BLaER1 (cell line): ENCODE results near the gene PHLPP2.

Experiments
- H3K27ac ChIP-seq: shearing (Covaris generic); formaldehyde crosslinking; 2 replicates; pipeline ENCODE4 v1.8.1; 2022
- H3K27me3 ChIP-seq: shearing (Covaris generic); formaldehyde crosslinking; 2 replicates; pipeline ENCODE4 v1.8.1; 2022
- H3K36me3 ChIP-seq: shearing (Covaris generic); formaldehyde crosslinking; 2 replicates; pipeline ENCODE4 v1.8.1; 2022
- H3K4me1 ChIP-seq: shearing (Covaris generic); formaldehyde crosslinking; 2 replicates; pipeline ENCODE4 v1.8.1; 2022
- H3K4me2 ChIP-seq: shearing (Covaris generic); formaldehyde crosslinking; 2 replicates; pipeline ENCODE4 v1.8.1; 2022
- H3K4me3 ChIP-seq: shearing (Covaris generic); formaldehyde crosslinking; 2 replicates; pipeline ENCODE4 v1.8.1; 2022
- H3K9ac ChIP-seq: shearing (Covaris generic); formaldehyde crosslinking; 2 replicates; pipeline ENCODE4 v1.8.1; 2022
- H3K9me3 ChIP-seq: shearing (Covaris generic); formaldehyde crosslinking; 2 replicates; pipeline ENCODE4 v1.8.1; 2022
- H4K20me1 ChIP-seq: shearing (Covaris generic); formaldehyde crosslinking; 2 replicates; pipeline ENCODE4 v1.8.1; 2022
- Cebpa-rat ChIP-seq: shearing (Covaris generic); IDR thresholded peaks from 2 replicates; pipeline ENCODE4 v1.8.1; 2022

Gene PHLPP2

DNA sequence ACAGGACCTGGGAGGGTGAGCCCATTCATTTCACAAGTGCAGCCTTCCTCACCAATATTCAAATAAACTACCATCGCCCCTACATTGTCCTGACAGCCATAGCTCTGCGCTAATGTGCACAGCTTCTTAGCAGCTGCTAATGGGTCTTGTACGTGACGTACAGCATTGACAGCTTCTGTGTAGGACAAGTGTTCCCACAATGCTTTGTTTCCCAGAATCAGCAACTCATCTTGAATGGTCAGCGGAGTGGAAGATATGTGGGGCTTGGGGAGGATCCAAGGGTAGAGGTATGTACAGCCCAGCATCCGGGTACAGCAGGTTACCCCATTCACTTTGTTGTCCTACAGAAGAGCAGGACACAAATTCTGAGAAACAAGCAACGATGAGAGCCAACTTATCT is 74.8 kb downstream of the PHLPP2 start:
- no peak for TF ChIP-seq Cebpa-rat
- H3K36me3 ChIP-seq, result peaks cover 57% of the 10 kb centered on the region

DNA sequence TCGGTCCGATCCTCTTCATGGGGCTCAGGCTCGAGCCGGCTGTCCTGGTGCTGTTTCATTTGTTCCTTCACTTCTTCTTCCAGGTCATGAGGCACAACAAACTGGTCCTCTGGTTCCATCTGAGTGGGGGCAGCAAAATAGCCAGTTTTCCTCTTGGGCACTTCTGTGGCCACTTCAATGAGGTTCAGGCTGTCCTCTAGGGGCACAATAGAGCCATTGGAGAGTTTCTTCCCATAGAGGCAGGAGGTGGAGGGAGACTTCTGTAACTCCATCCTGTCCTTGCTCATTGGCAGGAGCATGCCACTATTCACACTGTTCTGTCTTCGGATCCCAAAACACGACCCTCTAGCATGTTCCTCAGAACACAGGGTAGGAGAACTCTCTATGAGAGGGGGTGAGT is 75.6 kb downstream of the PHLPP2 start:
- Histone ChIP-seq H3K9me3 (no peaks in the 10 kb centered on the region), H4K20me1 (no peaks in the 10 kb centered on the region), H3K27me3 (no peaks in the 10 kb centered on the region; the same call in 1 of the 2 replicates), H3K4me3 (no peak overlapping the region), H3K27ac (no peak overlapping the region), H3K4me1 (no peaks in the 10 kb centered on the region), H3K9ac (no peak overlapping the region), H3K4me2 (no peak overlapping the region), H3K36me3 (peaks cover 49% of the 10 kb centered on the region)
- no peak for TF ChIP-seq Cebpa-rat

More for the DNA sequence above, 74.8 kb downstream of the PHLPP2 start:
- Histone ChIP-seq H4K20me1 (no peaks in the 10 kb centered on the region), H3K9me3 (no peaks in the 10 kb centered on the region), H3K27me3 (no peaks in the 10 kb centered on the region; the same call in 1 of the 2 replicates), H3K4me1 (no peaks in the 10 kb centered on the region), H3K4me2 (no peak overlapping the region), H3K27ac (no peak overlapping the region), H3K9ac (no peak overlapping the region), H3K4me3 (no peak overlapping the region)

DNA sequence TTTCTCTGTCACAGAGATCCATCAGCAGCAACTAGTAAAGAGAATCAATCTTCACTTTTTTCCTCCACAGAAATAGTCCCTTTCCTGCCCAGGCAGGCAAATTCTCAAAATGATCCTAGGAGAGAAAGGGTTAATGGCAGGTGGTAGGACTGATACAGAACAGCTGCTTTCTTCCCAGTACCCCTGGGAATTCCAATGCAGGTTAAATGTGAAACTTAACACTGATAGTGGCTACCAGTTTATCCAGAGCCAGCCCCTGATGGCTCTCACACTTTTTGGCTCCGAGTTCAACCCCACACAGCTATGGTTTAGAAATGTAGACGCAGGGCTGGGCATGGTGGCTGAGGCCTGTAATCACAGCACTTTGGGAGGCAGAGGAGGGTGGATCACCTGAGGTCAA is 76.3 kb downstream of the PHLPP2 start:
- Histone ChIP-seq H3K36me3 (peaks cover 45% of the 10 kb centered on the region), H3K4me3 (no peak overlapping the region), H3K9ac (no peak overlapping the region), H3K9me3 (no peaks in the 10 kb centered on the region), H3K27me3 (no peaks in the 10 kb centered on the region; the same call in 1 of the 2 replicates), H3K27ac (no peak overlapping the region), H3K4me2 (no peak overlapping the region), H4K20me1 (no peaks in the 10 kb centered on the region), H3K4me1 (no peaks in the 10 kb centered on the region)
- no peak for TF ChIP-seq Cebpa-rat

DNA sequence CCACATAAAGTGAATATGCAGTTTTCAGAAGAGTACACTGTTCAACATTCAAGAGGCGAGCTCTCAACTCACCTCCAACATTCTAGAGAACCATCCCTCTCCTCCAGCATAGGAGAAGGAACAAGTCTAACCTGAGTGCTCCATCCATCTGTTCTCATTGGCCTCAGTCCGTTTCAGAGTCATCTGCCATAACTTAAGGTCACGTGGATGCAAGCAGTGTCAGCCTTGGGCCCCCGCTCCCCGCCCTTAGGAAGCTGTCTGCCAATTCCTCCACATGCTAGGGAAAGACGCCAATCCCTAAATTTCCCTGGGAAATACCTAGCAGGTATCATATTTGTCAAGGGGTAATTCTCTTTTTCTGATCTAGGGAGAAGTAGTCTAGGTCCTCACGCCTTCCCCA is 77.1 kb downstream of the PHLPP2 start:
- peaks cover 37% of the 10 kb centered on the region for H3K36me3 ChIP-seq
- TF ChIP-seq Cebpa-rat, result no peak
- no peak overlapping the region for H3K27ac ChIP-seq
- H3K27me3 ChIP-seq, result no peaks in the 10 kb centered on the region
- no peak overlapping the region for H3K4me3 ChIP-seq
- H3K4me2 ChIP-seq, result no peak overlapping the region
- H3K9ac ChIP-seq, result no peak overlapping the region
- no peaks in the 10 kb centered on the region for H3K9me3 ChIP-seq
- no peaks in the 10 kb centered on the region for H3K4me1 ChIP-seq
- no peaks in the 10 kb centered on the region for H4K20me1 ChIP-seq

DNA sequence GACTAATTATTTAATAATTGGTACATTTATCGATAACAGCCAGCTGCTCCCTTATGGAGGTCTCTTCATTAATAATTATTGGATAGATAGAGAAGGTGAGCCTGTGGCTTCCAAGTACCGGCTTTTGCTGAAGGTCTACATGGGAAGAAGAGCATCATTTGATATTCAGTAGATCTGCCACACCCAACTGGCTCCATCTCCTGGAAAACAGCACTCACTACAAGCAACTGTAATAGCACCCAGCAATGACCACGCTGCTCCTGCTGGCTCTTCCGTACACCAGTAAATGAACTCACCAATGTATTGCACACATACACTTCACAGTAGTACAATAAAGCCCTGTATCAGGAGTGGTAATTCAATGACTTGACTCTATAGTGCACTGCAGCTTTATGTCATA is 79.1 kb downstream of the PHLPP2 start:
- H3K36me3 ChIP-seq, result peaks cover 30% of the 10 kb centered on the region
- no peak for TF ChIP-seq Cebpa-rat
- no peak overlapping the region for H3K27ac ChIP-seq
- H3K9me3 ChIP-seq, result no peaks in the 10 kb centered on the region
- no peaks in the 10 kb centered on the region for H3K27me3 ChIP-seq
- H3K4me3 ChIP-seq, result no peak overlapping the region
- H3K4me2 ChIP-seq, result no peak overlapping the region
- no peak overlapping the region for H3K9ac ChIP-seq
- H4K20me1 ChIP-seq, result no peaks in the 10 kb centered on the region
- H3K4me1 ChIP-seq, result no peaks in the 10 kb centered on the region

DNA sequence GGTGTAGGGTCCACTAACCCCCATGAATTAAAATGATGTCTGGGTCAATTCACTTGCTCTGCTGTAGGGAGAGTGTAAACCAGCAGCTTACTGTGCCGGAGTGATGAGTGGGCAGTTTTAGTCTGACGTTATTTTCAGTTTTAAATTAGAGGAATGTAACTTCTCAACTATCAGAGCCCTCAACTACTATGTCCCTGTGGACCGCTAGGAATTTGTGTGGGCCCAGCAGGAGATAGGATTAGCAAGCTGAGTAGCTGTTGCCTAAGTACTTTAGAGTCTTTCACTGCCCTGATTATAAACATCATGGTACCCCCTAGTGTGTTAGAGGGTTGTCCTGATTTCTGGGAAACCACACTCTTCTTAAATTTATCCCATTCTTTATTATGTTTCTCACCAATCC is 87.1 kb downstream of the PHLPP2 start:
- no peak overlapping the region for H3K9ac ChIP-seq
- no peak overlapping the region for H3K4me2 ChIP-seq
- no peaks in the 10 kb centered on the region for H3K36me3 ChIP-seq
- H3K27ac ChIP-seq, result no peak overlapping the region
- H3K4me3 ChIP-seq, result no peak overlapping the region
- no peak for TF ChIP-seq Cebpa-rat
- no peaks in the 10 kb centered on the region for H3K4me1 ChIP-seq
- no peaks in the 10 kb centered on the region for H3K9me3 ChIP-seq
- H3K27me3 ChIP-seq, result no peaks in the 10 kb centered on the region
- no peaks in the 10 kb centered on the region for H4K20me1 ChIP-seq

DNA sequence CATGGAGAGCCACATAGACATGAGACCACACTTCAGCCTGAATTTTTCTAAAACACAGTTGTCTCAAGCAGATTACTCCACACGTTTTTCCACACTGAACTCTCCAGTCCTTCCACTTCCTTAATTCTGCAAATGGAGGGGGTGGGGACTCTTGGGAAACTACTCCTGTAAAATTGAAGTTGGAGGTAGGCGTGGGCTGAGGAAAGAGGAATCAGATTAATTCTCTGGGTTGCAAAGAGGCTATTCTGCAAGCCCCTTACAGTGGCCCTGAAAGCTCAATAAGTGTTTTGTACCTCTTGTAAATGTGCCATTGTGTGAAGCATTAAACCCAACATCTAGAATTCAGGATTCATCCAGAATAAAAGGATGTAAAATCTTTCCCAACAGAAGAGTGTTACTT is 88.9 kb downstream of the PHLPP2 start:
- Histone ChIP-seq H3K4me3 (no peak overlapping the region), H3K9me3 (no peaks in the 10 kb centered on the region), H3K27me3 (no peaks in the 10 kb centered on the region), H3K4me1 (no peaks in the 10 kb centered on the region), H4K20me1 (no peaks in the 10 kb centered on the region), H3K27ac (no peak overlapping the region), H3K4me2 (no peak overlapping the region), H3K36me3 (no peaks in the 10 kb centered on the region), H3K9ac (no peak overlapping the region)
- no peak for TF ChIP-seq Cebpa-rat

DNA sequence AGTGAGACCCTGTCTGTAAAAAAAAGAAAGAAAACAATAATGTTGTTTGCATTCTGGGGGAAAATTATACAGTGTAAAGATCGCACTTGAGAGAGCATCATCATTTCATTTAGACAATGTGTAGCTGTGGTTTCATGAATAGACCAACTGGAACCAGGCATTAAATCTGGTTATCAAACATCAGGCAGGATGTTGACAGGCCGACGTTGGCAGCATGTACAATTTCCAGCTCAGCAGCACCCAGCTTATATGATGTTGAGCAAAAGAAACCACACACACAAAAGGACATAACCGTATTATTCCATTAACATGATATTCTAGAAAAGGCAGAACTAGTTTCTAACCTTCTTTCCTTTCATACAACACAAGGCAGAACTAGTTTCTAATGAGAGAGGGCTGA is 92.7 kb downstream of the PHLPP2 start:
- H3K36me3 ChIP-seq, result no peaks in the 10 kb centered on the region
- H3K27ac ChIP-seq, result no peak overlapping the region
- no peaks in the 10 kb centered on the region for H3K27me3 ChIP-seq
- no peak overlapping the region for H3K4me2 ChIP-seq
- no peak overlapping the region for H3K9ac ChIP-seq
- no peak overlapping the region for H3K4me3 ChIP-seq
- peaks cover 13% of the 10 kb centered on the region for H3K4me1 ChIP-seq
- H4K20me1 ChIP-seq, result no peaks in the 10 kb centered on the region
- H3K9me3 ChIP-seq, result peaks cover 1% of the 10 kb centered on the region; the same call in 1 of the 2 replicates
- no peak for TF ChIP-seq Cebpa-rat

DNA sequence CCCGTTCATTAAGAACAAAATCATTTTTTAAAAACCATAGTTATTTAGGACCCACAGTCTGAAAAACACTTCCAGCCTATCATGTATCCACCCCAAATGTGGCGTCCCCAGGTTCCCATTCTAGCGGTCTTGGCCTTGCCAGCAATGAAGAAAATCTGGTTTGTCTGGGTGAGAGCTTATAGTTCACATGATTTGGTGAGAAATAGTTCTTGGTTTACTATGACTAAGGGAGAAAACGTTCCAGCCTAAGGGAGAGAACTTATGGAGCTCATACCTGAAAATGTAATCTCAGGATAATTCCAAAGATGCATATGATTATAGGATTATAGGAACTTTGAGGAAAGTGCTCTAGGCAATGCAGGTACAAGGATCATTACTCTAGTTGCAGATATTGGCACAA is 93.7 kb downstream of the PHLPP2 start:
- H3K9me3 ChIP-seq, result peaks cover 11% of the 10 kb centered on the region
- no peaks in the 10 kb centered on the region for H4K20me1 ChIP-seq
- H3K36me3 ChIP-seq, result no peaks in the 10 kb centered on the region
- no peak overlapping the region for H3K9ac ChIP-seq
- no peak overlapping the region for H3K4me2 ChIP-seq
- H3K27me3 ChIP-seq, result no peaks in the 10 kb centered on the region
- peaks cover 13% of the 10 kb centered on the region for H3K4me1 ChIP-seq
- no peak overlapping the region for H3K4me3 ChIP-seq
- H3K27ac ChIP-seq, result no peak overlapping the region
- TF ChIP-seq Cebpa-rat, result no peak

DNA sequence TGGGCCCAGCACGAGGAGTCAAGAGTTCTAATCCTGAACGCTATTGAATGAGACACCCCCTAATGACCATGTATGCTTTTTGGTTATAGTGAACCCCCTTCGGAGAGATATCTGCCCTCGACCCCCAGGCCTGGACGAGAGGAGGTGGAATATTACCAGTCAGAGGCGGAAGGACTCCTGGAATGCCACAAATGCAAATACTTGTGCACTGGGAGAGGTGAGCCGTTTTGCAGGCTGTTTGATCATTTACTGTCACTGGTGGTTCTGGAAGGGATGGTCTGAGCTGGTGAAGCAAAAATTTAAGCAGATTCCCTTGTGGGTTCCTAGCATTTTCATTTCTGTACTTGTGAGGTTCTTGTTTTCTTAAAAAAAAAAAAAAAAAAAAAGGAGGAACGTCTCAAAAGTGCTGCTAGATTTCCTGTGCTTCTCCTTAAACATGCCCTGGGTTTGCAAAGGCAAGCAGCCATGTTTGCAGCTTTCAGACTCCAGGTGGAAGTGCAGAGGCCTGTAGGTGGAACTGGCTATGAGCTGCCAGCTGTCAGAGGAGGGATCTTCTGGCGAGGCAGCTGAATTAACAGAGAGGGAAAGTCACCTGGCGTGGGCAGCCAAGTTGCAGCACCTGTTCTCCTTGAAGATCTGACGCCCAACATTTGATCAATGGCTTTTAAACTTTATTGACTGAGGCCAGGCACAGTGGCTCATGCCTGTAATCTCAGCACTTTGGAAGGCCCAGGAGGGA is 95.1 kb downstream of the PHLPP2 start:
- no peak overlapping the region for H3K27ac ChIP-seq
- no peak overlapping the region for H3K9ac ChIP-seq
- H3K4me2 ChIP-seq, result peak overlapping the region; percentile 22
- no peaks in the 10 kb centered on the region for H4K20me1 ChIP-seq
- peaks cover 11% of the 10 kb centered on the region for H3K9me3 ChIP-seq
- no peaks in the 10 kb centered on the region for H3K36me3 ChIP-seq
- no peak for TF ChIP-seq Cebpa-rat
- peaks cover 13% of the 10 kb centered on the region for H3K4me1 ChIP-seq
- H3K4me3 ChIP-seq, result no peak overlapping the region
- no peaks in the 10 kb centered on the region for H3K27me3 ChIP-seq

DNA sequence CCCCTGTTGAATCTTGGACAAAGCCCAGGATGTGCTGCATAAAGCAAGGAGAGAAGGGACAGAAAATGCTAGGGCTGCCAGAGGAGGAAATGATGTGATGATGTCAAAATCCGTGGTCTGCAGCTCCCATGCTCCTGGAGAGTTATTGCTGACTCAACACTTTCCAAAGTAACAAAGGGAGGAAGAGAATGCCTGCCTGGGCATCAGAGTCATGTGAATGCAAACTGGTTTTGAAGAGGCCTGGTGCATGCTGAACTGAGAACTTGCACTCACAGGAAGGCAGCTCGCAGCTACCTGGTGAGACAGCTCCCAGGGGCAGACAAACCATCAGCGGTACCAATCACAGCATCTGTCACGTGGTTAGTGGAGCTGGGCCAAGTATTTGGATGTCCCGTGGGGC is 95.7 kb downstream of the PHLPP2 start:
- Histone ChIP-seq H3K36me3 (no peaks in the 10 kb centered on the region), H3K27ac (no peak overlapping the region), H3K4me3 (no peak overlapping the region), H3K9me3 (peaks cover 11% of the 10 kb centered on the region), H4K20me1 (no peaks in the 10 kb centered on the region), H3K27me3 (no peaks in the 10 kb centered on the region), H3K4me1 (peaks cover 13% of the 10 kb centered on the region), H3K9ac (no peak overlapping the region), H3K4me2 (peak overlapping the region; percentile 22)
- TF ChIP-seq Cebpa-rat, result no peak
